IPS-18a (cell line): ENCODE measurements around the gene PLPP2.

ENCODE experiments used
- H3K27ac ChIP-seq: one replicate; pipeline ENCODE4 v1.5.1; 2013; ENCODE audit warnings: low read length
- H3K27me3 ChIP-seq: one replicate; pipeline ENCODE4 v1.6.1; 2013; ENCODE audit warnings: mild to moderate bottlenecking, low read length; ENCODE audit not compliant: control insufficient read depth, insufficient read depth
- H3K36me3 ChIP-seq: one replicate; pipeline ENCODE4 v1.6.1; 2013; ENCODE audit warnings: low read depth, low read length; ENCODE audit not compliant: control insufficient read depth
- H3K4me1 ChIP-seq: one replicate; pipeline ENCODE4 v1.6.1; 2013; ENCODE audit warnings: low read depth, low read length; ENCODE audit not compliant: control insufficient read depth
- H3K4me3 ChIP-seq: one replicate; pipeline ENCODE4 v1.5.1; 2013; ENCODE audit warnings: low read length
- H3K9ac ChIP-seq: one replicate; pipeline ENCODE4 v1.6.1; 2013; ENCODE audit warnings: mild to moderate bottlenecking, low read length, moderate library complexity
- H3K9me3 ChIP-seq: one replicate; pipeline ENCODE4 v1.6.1; 2013; ENCODE audit warnings: low read depth, low read length; ENCODE audit not compliant: control insufficient read depth

PLPP2 gene

DNA sequence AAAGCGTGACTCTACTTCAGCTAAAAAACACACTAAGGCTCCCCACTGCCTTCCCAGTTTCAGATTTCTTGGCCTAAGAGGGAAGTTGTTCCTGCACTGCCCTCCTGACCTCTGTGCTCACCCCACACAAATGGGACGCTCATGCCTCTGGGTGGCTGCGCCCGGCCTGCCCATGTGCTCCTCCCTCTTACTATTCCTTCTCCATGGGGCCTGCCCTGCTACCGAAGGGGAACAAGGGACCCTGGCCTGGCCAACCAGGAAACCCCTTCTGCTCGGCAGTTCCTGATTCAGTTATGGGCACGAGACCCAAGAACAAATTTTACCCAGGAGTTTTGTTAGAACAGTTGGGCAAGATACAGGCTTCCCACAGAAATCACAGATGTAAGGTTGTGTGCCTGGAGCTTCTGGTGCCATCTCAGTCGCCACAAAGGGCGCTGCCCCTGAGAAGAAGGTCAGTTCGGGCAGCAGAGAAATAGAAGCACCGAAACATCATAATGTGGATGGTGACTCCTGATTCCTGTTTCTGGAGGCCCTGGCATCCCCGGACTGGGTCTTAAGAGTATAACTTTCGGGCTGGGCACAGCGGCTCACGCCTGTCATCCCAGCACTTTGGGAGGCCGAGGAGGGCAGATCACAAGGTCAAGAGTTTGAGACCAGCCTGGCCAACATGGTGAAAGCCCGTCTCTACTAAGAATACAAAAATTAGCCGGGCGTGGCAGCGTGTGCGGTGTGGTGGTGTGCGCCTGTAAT, 5.4 kb upstream of the PLPP2 start:
- H3K36me3 ChIP-seq, result no peaks in the 10 kb centered on the region

DNA sequence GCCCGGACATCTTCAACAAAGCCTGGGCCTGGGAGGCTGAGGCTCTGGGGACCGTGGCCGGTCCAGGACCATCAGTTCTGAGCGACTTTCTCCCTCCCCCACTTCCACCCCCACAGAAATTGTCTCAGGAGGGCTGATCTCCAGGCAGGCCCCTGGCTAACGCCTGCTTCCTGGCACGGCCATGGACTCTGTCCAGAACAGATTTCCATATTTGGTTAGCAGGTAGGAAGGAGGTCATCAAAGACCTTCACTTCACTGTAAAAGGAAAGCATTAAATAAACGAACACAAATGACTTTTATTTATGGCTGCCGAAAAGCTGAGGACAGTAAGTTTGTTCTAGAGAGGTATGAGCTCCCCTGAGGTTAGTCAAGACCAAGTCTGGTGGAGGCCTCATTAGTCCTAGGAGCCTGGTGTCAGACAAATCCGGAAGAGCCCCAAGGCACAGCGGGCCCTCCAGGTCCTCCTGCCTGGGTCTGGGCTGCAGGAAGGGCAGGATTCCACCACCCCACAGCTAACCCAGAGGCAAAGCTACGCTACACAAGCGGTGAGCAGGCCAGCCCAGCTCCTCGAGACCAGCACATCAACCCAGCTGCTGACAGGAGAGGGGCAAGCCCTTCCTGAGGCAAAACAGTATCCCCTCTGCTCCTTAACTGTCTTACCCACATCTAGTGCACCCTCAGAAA, 4.6 kb upstream of the PLPP2 start:
- Histone ChIP-seq H3K9ac (no peak overlapping the region), H3K4me1 (peaks cover 7% of the 10 kb centered on the region), H3K27ac (no peak overlapping the region), H3K36me3 (no peaks in the 10 kb centered on the region), H3K9me3 (no peaks in the 10 kb centered on the region), H3K4me3 (no peak overlapping the region), H3K27me3 (peaks cover 32% of the 10 kb centered on the region)

More for the DNA sequence above, 5.4 kb upstream of the PLPP2 start:
- Histone ChIP-seq H3K27me3 (peaks cover 32% of the 10 kb centered on the region), H3K27ac (no peak overlapping the region), H3K9me3 (no peaks in the 10 kb centered on the region), H3K9ac (no peak overlapping the region), H3K4me3 (no peak overlapping the region), H3K4me1 (peaks cover 7% of the 10 kb centered on the region)

DNA sequence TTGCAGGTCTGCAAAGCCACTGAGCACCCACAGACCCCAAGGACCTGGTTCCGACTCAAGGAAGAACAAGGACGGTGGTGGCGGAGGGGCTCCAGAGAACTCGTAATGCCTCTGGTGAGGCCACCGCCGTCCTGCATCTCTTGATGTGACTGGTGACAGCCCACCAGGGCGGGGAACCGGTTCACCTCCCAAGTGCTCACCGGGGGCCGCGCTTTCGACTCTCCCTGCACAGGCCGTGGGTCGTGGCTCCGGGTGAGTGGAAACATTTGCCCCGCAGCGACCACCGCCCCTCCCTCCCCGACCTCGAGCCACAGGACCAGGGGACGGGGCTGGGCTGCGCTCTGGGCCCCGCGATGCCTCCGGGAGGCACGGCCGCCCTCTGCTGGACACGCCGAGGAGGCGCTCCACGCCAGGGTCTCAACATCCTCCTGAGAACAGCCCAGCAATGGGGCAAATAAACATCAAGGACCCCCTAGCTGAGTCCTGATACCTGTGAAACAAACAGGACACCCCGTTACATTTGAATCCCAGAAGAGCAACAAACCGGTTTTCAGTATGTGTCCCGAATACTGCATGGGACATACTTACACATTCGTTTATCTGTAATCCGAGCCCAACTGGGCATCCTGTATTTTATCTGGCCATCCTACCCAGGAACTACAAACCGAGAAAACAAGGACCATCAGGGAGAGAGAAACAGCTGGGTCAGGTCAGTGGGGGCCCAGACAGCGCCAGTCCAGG, 3.9 kb upstream of the PLPP2 start:
- Histone ChIP-seq H3K4me3 (peak overlapping the region; percentile 17), H3K27ac (no peak overlapping the region), H3K36me3 (no peaks in the 10 kb centered on the region), H3K4me1 (peaks cover 9% of the 10 kb centered on the region), H3K9ac (no peak overlapping the region), H3K27me3 (peaks cover 32% of the 10 kb centered on the region), H3K9me3 (no peaks in the 10 kb centered on the region)

DNA sequence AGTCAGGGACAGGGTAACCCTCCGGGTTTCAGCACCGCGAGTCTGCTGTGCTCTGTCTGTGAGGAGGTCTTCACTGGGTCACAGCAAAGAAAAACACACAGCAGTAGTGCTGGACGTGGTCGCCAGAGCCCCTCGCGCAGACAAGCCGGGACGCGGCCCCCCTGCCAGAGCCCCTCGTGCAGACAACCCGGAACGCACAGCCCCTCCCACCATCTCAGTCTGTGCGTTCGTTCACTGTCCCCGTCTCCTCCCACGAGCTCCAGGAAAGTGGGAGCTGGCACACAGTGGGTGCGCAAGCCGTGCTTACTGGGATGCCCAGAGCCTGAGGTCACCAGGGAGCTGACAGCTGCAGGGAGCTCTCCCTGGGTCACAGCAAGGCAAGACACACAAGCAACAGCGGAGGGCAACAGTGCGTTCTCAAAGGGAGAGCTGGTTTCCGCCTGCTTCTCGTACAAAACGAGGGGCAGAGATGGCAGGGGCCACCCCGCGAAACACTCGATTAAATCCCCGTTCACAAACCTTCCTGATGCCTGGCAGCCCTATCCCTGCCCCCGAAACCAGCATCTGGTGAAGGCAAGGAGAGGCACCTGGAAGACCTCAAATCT, 3.2 kb upstream of the PLPP2 start:
- H3K36me3 ChIP-seq, result no peaks in the 10 kb centered on the region
- no peaks in the 10 kb centered on the region for H3K9me3 ChIP-seq
- H3K4me3 ChIP-seq, result peak overlapping the region; percentile 17
- H3K27me3 ChIP-seq, result peaks cover 32% of the 10 kb centered on the region
- H3K9ac ChIP-seq, result no peak overlapping the region
- no peak overlapping the region for H3K27ac ChIP-seq
- H3K4me1 ChIP-seq, result peaks cover 15% of the 10 kb centered on the region

DNA sequence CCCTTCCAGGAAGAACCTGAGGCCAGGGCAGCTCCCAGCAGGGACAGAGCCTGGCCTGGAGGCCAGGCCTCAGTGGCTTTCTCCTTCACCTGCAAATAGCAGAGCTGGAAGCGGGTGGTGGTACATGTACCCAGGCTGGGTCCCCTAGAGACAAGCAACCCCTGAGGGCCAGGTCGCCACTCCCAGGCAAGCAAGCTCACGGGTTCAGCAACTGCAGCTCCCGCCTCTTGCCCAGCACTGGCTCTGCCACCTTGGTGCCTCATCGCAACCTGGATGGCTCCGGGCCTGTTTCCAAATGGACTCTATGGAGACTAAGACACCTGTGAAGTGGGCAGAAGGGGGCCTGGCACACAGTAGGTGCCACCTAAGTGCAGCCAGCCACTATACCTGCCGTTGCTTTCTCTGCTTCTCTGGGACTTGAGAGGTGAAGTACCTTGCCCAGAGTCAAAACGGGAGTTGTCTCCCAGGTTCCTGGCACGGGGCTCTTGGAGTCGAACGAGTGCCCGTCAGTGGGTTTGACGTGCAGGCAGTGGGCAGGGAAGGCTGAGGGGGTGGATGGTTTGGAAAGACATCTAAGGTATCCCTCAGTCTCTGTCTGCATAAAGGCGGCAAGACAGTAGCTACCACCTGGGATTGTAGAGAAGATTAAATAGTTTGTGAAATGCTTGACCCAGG, 2.4 kb upstream of the PLPP2 start:
- Histone ChIP-seq H3K36me3 (no peaks in the 10 kb centered on the region), H3K27me3 (peaks cover 32% of the 10 kb centered on the region), H3K4me3 (no peak overlapping the region), H3K9ac (no peak overlapping the region), H3K27ac (no peak overlapping the region), H3K4me1 (peaks cover 24% of the 10 kb centered on the region), H3K9me3 (no peaks in the 10 kb centered on the region)

DNA sequence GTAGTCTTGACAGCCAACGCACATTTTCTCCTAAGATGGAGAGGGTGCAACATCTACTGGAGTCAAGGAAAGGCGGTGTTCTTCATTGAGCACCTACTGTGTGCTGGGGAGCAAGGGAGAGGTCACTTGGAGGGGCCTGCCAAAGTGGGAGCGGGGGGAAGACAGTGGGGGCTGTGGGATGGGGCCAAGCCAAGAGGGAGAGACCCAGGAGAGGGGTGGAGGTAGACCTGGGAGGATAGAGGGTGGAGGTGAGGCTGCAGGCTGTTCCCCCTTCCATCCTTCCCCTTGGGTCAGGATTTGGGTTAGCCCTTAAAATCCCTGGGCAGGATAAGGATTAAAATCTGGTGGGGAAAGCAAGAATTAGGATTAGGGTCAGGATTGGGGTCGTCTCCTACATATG, 1.7 kb upstream of the PLPP2 start:
- Histone ChIP-seq H3K9me3 (no peaks in the 10 kb centered on the region), H3K4me3 (no peak overlapping the region), H3K27ac (no peak overlapping the region), H3K36me3 (no peaks in the 10 kb centered on the region), H3K9ac (no peak overlapping the region), H3K4me1 (peaks cover 25% of the 10 kb centered on the region), H3K27me3 (peaks cover 32% of the 10 kb centered on the region)

DNA sequence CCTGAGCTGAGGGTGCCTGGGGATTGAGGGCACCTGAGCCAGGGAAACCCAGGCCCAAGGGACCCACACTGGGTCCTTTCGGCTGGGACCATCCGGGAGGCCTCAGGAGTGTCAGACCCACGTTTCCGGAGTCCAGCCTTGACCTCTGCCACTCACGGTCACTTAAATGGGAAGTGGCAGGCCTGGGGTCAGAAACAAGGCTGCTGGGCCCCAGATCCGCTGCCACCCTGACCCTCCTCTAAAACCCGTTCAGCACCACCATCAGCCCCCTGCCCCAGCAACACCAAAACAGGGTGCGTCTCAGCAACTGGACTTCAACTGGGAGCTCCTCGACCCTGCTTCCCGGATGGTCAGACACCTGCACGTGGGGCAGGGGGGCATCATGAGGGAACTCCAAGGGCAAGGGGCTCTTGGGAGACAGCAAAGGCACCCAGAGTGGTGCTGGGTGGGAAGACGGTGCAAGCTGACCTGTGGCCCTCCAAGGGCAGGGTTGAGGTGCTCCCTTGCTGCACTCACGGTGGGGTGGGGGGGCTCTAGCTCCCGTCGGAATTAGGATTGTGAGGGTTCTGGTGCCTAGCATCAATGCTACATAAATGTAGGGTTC, 1.2 kb upstream of the PLPP2 start:
- H3K27me3 ChIP-seq, result peaks cover 32% of the 10 kb centered on the region
- H3K9ac ChIP-seq, result no peak overlapping the region
- H3K27ac ChIP-seq, result no peak overlapping the region
- peaks cover 2% of the 10 kb centered on the region for H3K36me3 ChIP-seq
- H3K4me3 ChIP-seq, result no peak overlapping the region
- peaks cover 25% of the 10 kb centered on the region for H3K4me1 ChIP-seq
- H3K9me3 ChIP-seq, result no peaks in the 10 kb centered on the region

DNA sequence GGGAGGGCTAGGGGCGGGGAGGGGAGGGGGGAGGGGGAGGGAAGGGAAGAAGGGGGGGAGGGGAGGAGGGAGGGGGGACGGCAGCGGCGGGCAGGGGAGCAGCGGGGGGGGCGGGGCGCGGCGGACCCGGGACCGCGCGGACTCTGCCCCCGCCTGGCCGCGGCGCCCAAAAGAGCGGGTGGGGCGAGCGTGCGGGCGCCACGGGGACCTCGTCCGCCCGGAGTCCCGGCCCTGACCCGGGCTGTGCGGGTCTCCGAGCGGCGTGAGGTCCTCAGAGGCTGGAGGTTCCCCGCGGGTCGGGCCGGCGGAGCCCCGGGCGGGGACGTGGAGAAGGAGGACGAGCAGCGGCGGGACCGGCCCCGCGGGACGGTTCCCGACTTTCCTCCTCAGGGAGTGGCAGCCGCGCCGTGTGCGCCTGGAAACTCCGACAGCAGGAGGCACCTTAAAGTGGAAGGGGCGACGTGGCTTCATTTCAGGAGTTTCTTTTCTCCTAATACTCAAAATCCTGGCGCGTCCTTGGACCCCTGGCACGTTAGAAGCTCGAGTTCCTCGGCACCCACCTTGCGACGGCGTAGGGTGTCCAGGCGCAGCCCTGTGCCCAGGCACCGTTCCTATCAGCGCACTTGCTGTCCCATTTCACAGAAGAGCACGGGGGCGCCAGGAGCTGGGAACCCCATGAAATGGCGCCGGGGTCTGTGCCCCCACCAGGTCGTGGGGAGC, 518 bp upstream of the PLPP2 start:
- peaks cover 8% of the 10 kb centered on the region for H3K36me3 ChIP-seq
- no peaks in the 10 kb centered on the region for H3K9me3 ChIP-seq
- peaks cover 32% of the 10 kb centered on the region for H3K27me3 ChIP-seq
- no peak overlapping the region for H3K4me3 ChIP-seq
- no peak overlapping the region for H3K27ac ChIP-seq
- H3K9ac ChIP-seq, result no peak overlapping the region
- peaks cover 25% of the 10 kb centered on the region for H3K4me1 ChIP-seq

DNA sequence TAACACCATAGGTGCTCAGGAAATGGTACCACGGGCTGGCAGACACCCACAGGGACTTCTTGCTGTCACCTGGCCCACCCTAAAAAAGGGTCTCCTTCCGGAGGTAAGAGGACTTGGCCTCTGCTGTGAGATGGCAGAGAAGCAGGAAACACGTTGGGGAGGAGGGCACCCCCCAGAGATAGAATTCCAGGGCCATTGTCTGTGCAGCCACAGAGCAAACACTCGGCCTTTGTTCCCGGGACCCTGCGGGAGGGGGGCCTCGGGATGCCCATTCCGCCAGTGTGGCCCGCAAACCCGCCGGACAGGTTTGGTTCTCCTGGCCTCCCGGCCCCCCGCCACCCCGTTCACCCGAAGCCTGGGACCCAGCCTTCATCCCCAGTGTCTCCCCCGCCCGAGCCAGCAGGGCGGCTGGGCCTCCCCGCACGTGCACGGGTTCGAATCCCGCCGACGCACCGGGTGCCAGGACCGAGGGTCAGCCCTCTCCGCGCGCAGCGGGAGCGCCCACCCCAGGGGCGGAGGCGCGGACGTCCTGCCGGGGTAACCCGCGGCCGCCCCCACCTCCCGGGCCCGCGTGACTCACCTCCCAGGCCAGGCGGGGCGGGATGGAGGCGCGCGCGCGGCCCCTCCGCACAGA, 714 bp downstream of the PLPP2 start:
- peak overlapping the region; percentile 87 for H3K9ac ChIP-seq
- peaks cover 32% of the 10 kb centered on the region for H3K27me3 ChIP-seq
- H3K4me3 ChIP-seq, result peak overlapping the region; percentile 66
- H3K36me3 ChIP-seq, result peaks cover 9% of the 10 kb centered on the region
- H3K9me3 ChIP-seq, result no peaks in the 10 kb centered on the region
- H3K4me1 ChIP-seq, result peaks cover 25% of the 10 kb centered on the region
- peak overlapping the region; percentile 100 for H3K27ac ChIP-seq
